KMS-11 (cell line): ENCODE results near the gene BRINP1.

ENCODE experiments used
- H2AFZ ChIP-seq: fragments of 200-600 bp; sonication (generic); 2 replicates; pipeline ENCODE4 v1.6.1; 2016; ENCODE audit warnings: antibody characterized with exemption, mixed run types, low read depth
- H3K27ac ChIP-seq: fragments of 200-600 bp; sonication (generic); 2 replicates; pipeline ENCODE4 v1.6.1; 2016; ENCODE audit warnings: mild to moderate bottlenecking, mixed run types
- H3K27me3 ChIP-seq: fragments of 200-600 bp; sonication (generic); 2 replicates; pipeline ENCODE4 v1.6.1; 2017; ENCODE audit warnings: mild to moderate bottlenecking, low read depth, mixed run types, moderate library complexity; ENCODE audit not compliant: insufficient read depth
- H3K36me3 ChIP-seq: fragments of 200-600 bp; sonication (generic); 2 replicates; pipeline ENCODE4 v1.6.1; 2017; ENCODE audit warnings: mild to moderate bottlenecking, mixed run types; ENCODE audit not compliant: insufficient read depth
- H3K4me1 ChIP-seq: fragments of 200-600 bp; sonication (generic); 2 replicates; pipeline ENCODE4 v1.6.1; 2016; ENCODE audit warnings: mild to moderate bottlenecking, low read depth, mixed run types; ENCODE audit not compliant: poor library complexity, severe bottlenecking
- H3K4me2 ChIP-seq: fragments of 200-600 bp; sonication (generic); 2 replicates; pipeline ENCODE4 v1.7.0; 2016; ENCODE audit warnings: mild to moderate bottlenecking, mixed run types
- H3K4me3 ChIP-seq: fragments of 200-600 bp; sonication (generic); IDR thresholded peaks from 2 replicates; pipeline ENCODE4 v1.6.1; 2017; ENCODE audit warnings: low read depth, low read length, mixed read lengths; ENCODE audit not compliant: insufficient read depth
- H3K79me2 ChIP-seq: fragments of 200-600 bp; sonication (generic); 2 replicates; pipeline ENCODE4 v1.6.1; 2016; ENCODE audit warnings: low read depth, mixed run types; ENCODE audit not compliant: insufficient read depth
- H3K9ac ChIP-seq: fragments of 200-600 bp; sonication (generic); 2 replicates; pipeline ENCODE4 v1.6.1; 2016; ENCODE audit warnings: mild to moderate bottlenecking, mixed run types
- H4K20me1 ChIP-seq: fragments of 200-600 bp; sonication (generic); 2 replicates; pipeline ENCODE4 v1.6.1; 2016; ENCODE audit warnings: mild to moderate bottlenecking, mixed run types; ENCODE audit not compliant: insufficient read depth
- CTCF ChIP-seq: fragments of 200-600 bp; sonication (generic); conservative IDR thresholded peaks from 2 replicates; pipeline ENCODE4 v1.6.1; 2017; ENCODE audit warnings: low read depth, mild to moderate bottlenecking, antibody characterized with exemption, low read length, moderate library complexity, mixed read lengths

The BRINP1 gene, protein sequence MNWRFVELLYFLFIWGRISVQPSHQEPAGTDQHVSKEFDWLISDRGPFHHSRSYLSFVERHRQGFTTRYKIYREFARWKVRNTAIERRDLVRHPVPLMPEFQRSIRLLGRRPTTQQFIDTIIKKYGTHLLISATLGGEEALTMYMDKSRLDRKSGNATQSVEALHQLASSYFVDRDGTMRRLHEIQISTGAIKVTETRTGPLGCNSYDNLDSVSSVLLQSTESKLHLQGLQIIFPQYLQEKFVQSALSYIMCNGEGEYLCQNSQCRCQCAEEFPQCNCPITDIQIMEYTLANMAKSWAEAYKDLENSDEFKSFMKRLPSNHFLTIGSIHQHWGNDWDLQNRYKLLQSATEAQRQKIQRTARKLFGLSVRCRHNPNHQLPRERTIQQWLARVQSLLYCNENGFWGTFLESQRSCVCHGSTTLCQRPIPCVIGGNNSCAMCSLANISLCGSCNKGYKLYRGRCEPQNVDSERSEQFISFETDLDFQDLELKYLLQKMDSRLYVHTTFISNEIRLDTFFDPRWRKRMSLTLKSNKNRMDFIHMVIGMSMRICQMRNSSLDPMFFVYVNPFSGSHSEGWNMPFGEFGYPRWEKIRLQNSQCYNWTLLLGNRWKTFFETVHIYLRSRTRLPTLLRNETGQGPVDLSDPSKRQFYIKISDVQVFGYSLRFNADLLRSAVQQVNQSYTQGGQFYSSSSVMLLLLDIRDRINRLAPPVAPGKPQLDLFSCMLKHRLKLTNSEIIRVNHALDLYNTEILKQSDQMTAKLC

GRCh38 chr9:119368681-119369581 is at the start of gene BRINP1:
BRINP1 (minus strand) TSS chr9:119369435; CDS start chr9:119313355, 56,080 bp downstream.
- no peaks in the 10 kb centered on the region for H3K4me1 ChIP-seq
- H3K4me2 ChIP-seq: no peak within 1 kb of the TSS
- no peak within 1 kb of the TSS for H3K27ac ChIP-seq
- no peaks in the 10 kb centered on the region for H3K79me2 ChIP-seq
- H3K36me3 ChIP-seq: no peaks in the 10 kb centered on the region
- H3K9ac ChIP-seq: no peak within 1 kb of the TSS
- TF ChIP-seq CTCF: no peak
- no peaks in the 10 kb centered on the region for H3K27me3 ChIP-seq
- H2AFZ ChIP-seq: no peak within 1 kb of the TSS
- no peaks in the 10 kb centered on the region for H4K20me1 ChIP-seq
- no peak within 1 kb of the TSS for H3K4me3 ChIP-seq

- H3K4me1 ChIP-seq: no peaks in the 10 kb centered on the region
- no peaks in the 10 kb centered on the region for H4K20me1 ChIP-seq
- H3K36me3 ChIP-seq: no peaks in the 10 kb centered on the region
- no peak overlapping the region for H3K4me2 ChIP-seq
- no peak overlapping the region for H3K27ac ChIP-seq
- no peak overlapping the region for H3K9ac ChIP-seq
- no peaks in the 10 kb centered on the region for H3K79me2 ChIP-seq
- H3K4me3 ChIP-seq: no peak overlapping the region
- H3K27me3 ChIP-seq: no peaks in the 10 kb centered on the region
- no peak overlapping the region for H2AFZ ChIP-seq
- no peak for TF ChIP-seq CTCF
Measured at GRCh38 chr9:119418721-119419120, 49.5 kb upstream of the BRINP1 start.

- no peak for TF ChIP-seq CTCF
- no peaks in the 10 kb centered on the region for H3K4me1 ChIP-seq
- H3K4me2 ChIP-seq: no peak overlapping the region
- no peaks in the 10 kb centered on the region for H3K36me3 ChIP-seq
- no peak overlapping the region for H3K9ac ChIP-seq
- H3K4me3 ChIP-seq: no peak overlapping the region
- no peaks in the 10 kb centered on the region for H4K20me1 ChIP-seq
- H3K27ac ChIP-seq: no peak overlapping the region
- H3K27me3 ChIP-seq: no peaks in the 10 kb centered on the region
- H2AFZ ChIP-seq: no peak overlapping the region
- H3K79me2 ChIP-seq: no peaks in the 10 kb centered on the region
Measured at GRCh38 chr9:119416793-119417192, 47.6 kb upstream of the BRINP1 start.

DNA sequence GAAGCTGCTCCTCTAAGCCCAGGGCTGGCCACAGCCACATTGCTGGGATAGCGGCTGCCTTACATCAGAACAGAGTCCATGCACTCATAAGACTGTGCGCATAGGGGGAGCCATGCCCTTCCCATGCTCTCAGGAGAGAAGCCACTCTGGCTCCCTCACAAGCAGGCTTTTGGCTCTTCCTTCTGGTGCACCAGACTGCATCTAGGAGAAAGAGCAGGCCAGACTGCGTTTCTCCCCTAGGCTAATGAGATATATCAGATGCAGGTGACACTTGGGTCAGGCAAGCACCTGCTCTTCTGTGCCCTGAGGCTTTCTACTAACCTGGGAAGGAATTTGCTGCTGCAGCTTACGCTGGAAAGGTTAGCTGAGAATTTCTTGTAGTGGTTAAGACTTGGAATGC is 43.2 kb upstream of the BRINP1 start:
- no peak for TF ChIP-seq CTCF
- H3K4me1 ChIP-seq: no peaks in the 10 kb centered on the region

More for the DNA sequence above, 43.2 kb upstream of the BRINP1 start:
- Histone ChIP-seq H3K4me3 (no peak overlapping the region), H3K79me2 (no peaks in the 10 kb centered on the region), H4K20me1 (no peaks in the 10 kb centered on the region), H3K27me3 (no peaks in the 10 kb centered on the region), H3K9ac (no peak overlapping the region), H3K4me2 (no peak overlapping the region), H3K36me3 (no peaks in the 10 kb centered on the region), H2AFZ (no peak overlapping the region), H3K27ac (no peak overlapping the region)
